ENCODE data around the gene C1orf115.

The C1orf115 gene

DNA sequence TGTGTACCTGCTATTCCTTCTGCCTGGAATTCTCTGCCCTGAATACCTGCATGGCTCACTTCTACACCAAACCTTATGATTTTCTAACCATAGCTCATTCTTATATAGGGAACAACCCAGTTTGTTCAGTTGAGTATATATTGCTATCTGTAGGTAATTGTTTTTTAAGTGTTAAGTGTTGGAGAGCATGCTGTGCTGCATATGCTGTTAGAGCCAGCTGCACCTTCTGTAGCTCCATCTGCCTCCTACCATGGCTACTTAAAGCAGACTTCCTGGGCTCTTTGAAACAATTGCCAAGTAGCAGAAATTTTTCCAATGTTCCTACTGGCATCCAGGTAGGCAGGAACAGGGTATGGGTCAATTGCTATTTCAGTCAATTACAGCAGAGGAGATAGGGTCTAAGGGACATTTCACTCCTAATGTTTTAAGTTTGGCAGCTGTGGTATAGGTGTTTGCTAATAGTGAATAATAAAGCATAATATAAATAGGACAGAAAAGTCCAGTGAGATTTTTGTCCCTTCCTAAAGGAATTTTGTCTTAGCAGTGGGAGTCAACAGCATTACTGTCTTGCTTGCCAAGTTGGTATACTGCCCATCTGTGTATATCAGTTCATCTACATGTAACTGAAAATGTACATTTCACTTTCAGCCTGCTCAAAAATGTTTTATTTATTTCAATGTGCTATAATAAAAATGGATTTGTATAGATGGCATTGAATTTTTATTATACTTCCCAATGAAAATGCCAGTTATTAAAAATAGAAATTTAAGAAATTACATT is 34.0 kb upstream of the C1orf115 start:
- no peaks in the 10 kb centered on the region for H3K79me2 ChIP-seq
- TF ChIP-seq, protein P1, sequence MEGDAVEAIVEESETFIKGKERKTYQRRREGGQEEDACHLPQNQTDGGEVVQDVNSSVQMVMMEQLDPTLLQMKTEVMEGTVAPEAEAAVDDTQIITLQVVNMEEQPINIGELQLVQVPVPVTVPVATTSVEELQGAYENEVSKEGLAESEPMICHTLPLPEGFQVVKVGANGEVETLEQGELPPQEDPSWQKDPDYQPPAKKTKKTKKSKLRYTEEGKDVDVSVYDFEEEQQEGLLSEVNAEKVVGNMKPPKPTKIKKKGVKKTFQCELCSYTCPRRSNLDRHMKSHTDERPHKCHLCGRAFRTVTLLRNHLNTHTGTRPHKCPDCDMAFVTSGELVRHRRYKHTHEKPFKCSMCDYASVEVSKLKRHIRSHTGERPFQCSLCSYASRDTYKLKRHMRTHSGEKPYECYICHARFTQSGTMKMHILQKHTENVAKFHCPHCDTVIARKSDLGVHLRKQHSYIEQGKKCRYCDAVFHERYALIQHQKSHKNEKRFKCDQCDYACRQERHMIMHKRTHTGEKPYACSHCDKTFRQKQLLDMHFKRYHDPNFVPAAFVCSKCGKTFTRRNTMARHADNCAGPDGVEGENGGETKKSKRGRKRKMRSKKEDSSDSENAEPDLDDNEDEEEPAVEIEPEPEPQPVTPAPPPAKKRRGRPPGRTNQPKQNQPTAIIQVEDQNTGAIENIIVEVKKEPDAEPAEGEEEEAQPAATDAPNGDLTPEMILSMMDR (IDR thresholded peaks at IDR 0.05): no peak
- no peaks in the 10 kb centered on the region for H3K4me1 ChIP-seq
- H3K27me3 ChIP-seq (ENCODE audit: control insufficient read depth, insufficient read depth, low read length): no peaks in the 10 kb centered on the region
- H3K27ac ChIP-seq: no peak overlapping the region
- H2AFZ ChIP-seq: no peak overlapping the region
- no peaks in the 10 kb centered on the region for H3K9me3 ChIP-seq (ENCODE audit: control insufficient read depth, low read length)
- H3K36me3 ChIP-seq (ENCODE audit: control insufficient read depth, insufficient read depth, low read length): no peaks in the 10 kb centered on the region
- no peak overlapping the region for H3K4me2 ChIP-seq (ENCODE audit: low read length)
- no peak overlapping the region for H3K4me3 ChIP-seq (ENCODE audit: low read depth, low read length)
- no peak overlapping the region for H3K9ac ChIP-seq

- Histone ChIP-seq H3K36me3 (ENCODE audit: control insufficient read depth, insufficient read depth, low read length) (no peaks in the 10 kb centered on the region), H3K4me3 (ENCODE audit: low read depth, low read length) (no peak overlapping the region), H3K9me3 (ENCODE audit: control insufficient read depth, low read length) (no peaks in the 10 kb centered on the region), H3K9ac (no peak overlapping the region), H3K4me2 (ENCODE audit: low read length) (no peak overlapping the region), H3K79me2 (no peaks in the 10 kb centered on the region), H3K27ac (no peak overlapping the region), H2AFZ (no peak overlapping the region), H3K4me1 (no peaks in the 10 kb centered on the region), H3K27me3 (ENCODE audit: control insufficient read depth, insufficient read depth, low read length) (no peaks in the 10 kb centered on the region)
- TF ChIP-seq, protein P1 (IDR thresholded peaks at IDR 0.05): no peak
These were observed 23.8 kb upstream of the C1orf115 start for GRCh38 chr1:220666349-220666748.

GRCh38 chr1:220669005-220669404 is 21.2 kb upstream of the C1orf115 start:
- TF ChIP-seq, protein P1 (IDR thresholded peaks at IDR 0.05): no peak

GRCh38 chr1:220670365-220670764 is 19.8 kb upstream of the C1orf115 start:
- Histone ChIP-seq H3K36me3 (ENCODE audit: control insufficient read depth, insufficient read depth, low read length) (no peaks in the 10 kb centered on the region), H3K27me3 (ENCODE audit: control insufficient read depth, insufficient read depth, low read length) (no peaks in the 10 kb centered on the region), H3K79me2 (no peaks in the 10 kb centered on the region), H3K27ac (no peak overlapping the region), H3K4me3 (ENCODE audit: low read depth, low read length) (no peak overlapping the region), H3K4me2 (ENCODE audit: low read length) (no peak overlapping the region), H3K4me1 (no peaks in the 10 kb centered on the region), H2AFZ (no peak overlapping the region), H3K9me3 (ENCODE audit: control insufficient read depth, low read length) (no peaks in the 10 kb centered on the region), H3K9ac (no peak overlapping the region)
- TF ChIP-seq, protein P1 (IDR thresholded peaks at IDR 0.05): no peak

More at GRCh38 chr1:220669005-220669404, 21.2 kb upstream of the C1orf115 start:
- H2AFZ ChIP-seq: no peak overlapping the region
- H3K36me3 ChIP-seq (ENCODE audit: control insufficient read depth, insufficient read depth, low read length): no peaks in the 10 kb centered on the region
- no peak overlapping the region for H3K9ac ChIP-seq
- no peak overlapping the region for H3K4me2 ChIP-seq (ENCODE audit: low read length)
- no peaks in the 10 kb centered on the region for H3K27me3 ChIP-seq (ENCODE audit: control insufficient read depth, insufficient read depth, low read length)
- H3K4me3 ChIP-seq (ENCODE audit: low read depth, low read length): no peak overlapping the region
- no peaks in the 10 kb centered on the region for H3K79me2 ChIP-seq
- H3K9me3 ChIP-seq (ENCODE audit: control insufficient read depth, low read length): no peaks in the 10 kb centered on the region
- no peak overlapping the region for H3K27ac ChIP-seq
- H3K4me1 ChIP-seq: no peaks in the 10 kb centered on the region

- H3K4me2 ChIP-seq (ENCODE audit: low read length): no peak overlapping the region
- H3K79me2 ChIP-seq: no peaks in the 10 kb centered on the region
- no peaks in the 10 kb centered on the region for H3K4me1 ChIP-seq
- no peak overlapping the region for H2AFZ ChIP-seq
- H3K36me3 ChIP-seq (ENCODE audit: control insufficient read depth, insufficient read depth, low read length): no peaks in the 10 kb centered on the region
- H3K9me3 ChIP-seq (ENCODE audit: control insufficient read depth, low read length): no peaks in the 10 kb centered on the region
- no peak overlapping the region for H3K9ac ChIP-seq
- H3K27ac ChIP-seq: no peak overlapping the region
- H3K4me3 ChIP-seq (ENCODE audit: low read depth, low read length): no peak overlapping the region
- TF ChIP-seq, protein P1 (IDR thresholded peaks at IDR 0.05): no peak
- H3K27me3 ChIP-seq (ENCODE audit: control insufficient read depth, insufficient read depth, low read length): no peaks in the 10 kb centered on the region
These were observed 16.2 kb upstream of the C1orf115 start for GRCh38 chr1:220673921-220674320.

All from parathyroid adenoma (tissue), 2 donors.